IPS-18a (cell line): ENCODE data around the gene LCE1C.

Experiments used
- H3K27ac ChIP-seq: one replicate; pipeline ENCODE4 v1.5.1; 2013; ENCODE audit warnings: low read length
- H3K27me3 ChIP-seq: one replicate; pipeline ENCODE4 v1.6.1; 2013; ENCODE audit warnings: mild to moderate bottlenecking, low read length; ENCODE audit not compliant: control insufficient read depth, insufficient read depth
- H3K36me3 ChIP-seq: one replicate; pipeline ENCODE4 v1.6.1; 2013; ENCODE audit warnings: low read depth, low read length; ENCODE audit not compliant: control insufficient read depth
- H3K4me1 ChIP-seq: one replicate; pipeline ENCODE4 v1.6.1; 2013; ENCODE audit warnings: low read depth, low read length; ENCODE audit not compliant: control insufficient read depth
- H3K4me3 ChIP-seq: one replicate; pipeline ENCODE4 v1.5.1; 2013; ENCODE audit warnings: low read length
- H3K9ac ChIP-seq: one replicate; pipeline ENCODE4 v1.6.1; 2013; ENCODE audit warnings: mild to moderate bottlenecking, low read length, moderate library complexity
- H3K9me3 ChIP-seq: one replicate; pipeline ENCODE4 v1.6.1; 2013; ENCODE audit warnings: low read depth, low read length; ENCODE audit not compliant: control insufficient read depth

Gene LCE1C

DNA sequence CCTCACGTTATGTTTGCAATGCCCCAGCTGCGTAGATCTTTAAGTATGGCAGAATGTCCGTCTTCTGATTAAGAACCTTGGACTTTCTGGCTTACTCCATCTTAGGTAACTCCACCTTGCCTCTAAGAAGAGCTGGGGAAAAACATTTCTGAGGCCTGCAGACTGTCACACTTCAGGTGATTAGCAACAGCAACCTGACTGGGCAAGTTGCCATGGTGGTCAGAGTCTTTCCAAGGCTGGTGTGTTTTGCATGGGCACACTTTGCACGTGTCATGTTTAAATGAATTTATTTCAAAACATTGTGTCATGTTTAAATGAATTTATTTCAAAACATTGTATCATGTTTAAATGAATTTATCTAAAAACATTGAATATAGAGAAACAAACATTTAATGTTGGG is 47.8 kb downstream of the LCE1C start:
- Histone ChIP-seq H3K4me1 (no peaks in the 10 kb centered on the region), H3K27ac (no peak overlapping the region), H3K9me3 (peaks cover 79% of the 10 kb centered on the region), H3K36me3 (no peaks in the 10 kb centered on the region), H3K27me3 (no peaks in the 10 kb centered on the region), H3K9ac (no peak overlapping the region), H3K4me3 (no peak overlapping the region)

DNA sequence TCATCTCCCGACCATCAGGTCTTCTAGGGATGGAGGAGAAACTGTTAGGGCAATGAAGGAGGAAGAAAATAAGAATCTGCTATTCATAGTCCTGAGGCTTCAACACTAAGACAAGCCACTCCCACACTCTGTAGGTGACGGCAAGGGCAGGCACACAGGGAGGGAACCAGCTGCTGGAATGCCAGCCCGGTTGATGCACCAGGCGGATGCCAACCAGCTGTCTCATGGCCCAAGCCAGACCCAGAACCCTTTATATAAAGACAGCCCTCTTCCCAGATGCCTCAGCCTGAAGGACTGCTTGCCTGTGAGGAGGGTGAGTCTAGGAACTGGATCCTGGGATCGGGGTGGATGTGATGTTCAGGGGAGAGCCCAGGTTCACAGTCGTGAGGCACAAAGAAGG is 48.7 kb downstream of the LCE1C start, which contains the start of gene KPRP:
Gene KPRP (plus strand): TSS at position 279 of the 400 bp plus-strand sequence. CDS start 1,564 bp downstream, outside the sequence.
- H3K27ac ChIP-seq = no peak within 1 kb of the TSS
- no peaks in the 10 kb centered on the region for H3K36me3 ChIP-seq
- H3K27me3 ChIP-seq = no peaks in the 10 kb centered on the region
- no peaks in the 10 kb centered on the region for H3K4me1 ChIP-seq
- H3K9ac ChIP-seq = no peak within 1 kb of the TSS
- H3K9me3 ChIP-seq = peaks cover 75% of the 10 kb centered on the region
- no peak within 1 kb of the TSS for H3K4me3 ChIP-seq

DNA sequence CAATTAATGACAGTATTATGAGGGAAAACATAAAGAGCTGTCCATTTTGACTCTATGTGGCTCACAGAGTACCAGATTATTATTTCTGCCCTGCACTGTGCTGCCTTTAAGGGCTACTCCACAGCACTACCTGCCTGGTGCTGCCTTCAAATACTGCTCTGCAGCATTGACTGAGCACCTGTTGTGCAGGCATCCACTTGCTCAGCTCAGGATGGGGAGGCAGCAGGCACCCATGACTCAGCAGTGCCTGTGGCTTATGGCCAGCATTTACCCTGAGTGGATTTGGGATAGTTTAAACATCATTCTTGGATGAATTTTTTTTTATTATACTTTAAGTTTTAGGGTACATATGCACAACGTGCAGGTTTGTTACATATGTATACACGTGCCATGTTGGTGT is 49.6 kb downstream of the LCE1C start:
- Histone ChIP-seq H3K9ac (no peak overlapping the region), H3K27me3 (no peaks in the 10 kb centered on the region), H3K4me1 (no peaks in the 10 kb centered on the region), H3K36me3 (no peaks in the 10 kb centered on the region), H3K4me3 (no peak overlapping the region), H3K27ac (no peak overlapping the region), H3K9me3 (peaks cover 75% of the 10 kb centered on the region)
